ENCODE measurements around the gene CENPP. TPM values are rescaled to one million over a fixed set of nuclear protein-coding genes. Genes with fewer than 3 reads are reported as not detected.

Gene CENPP
- 10 to 100 TPM in 1 of 2 donors, 1 to 10 TPM in 1; 3.1 to 11.0 TPM for total RNA-seq

DNA sequence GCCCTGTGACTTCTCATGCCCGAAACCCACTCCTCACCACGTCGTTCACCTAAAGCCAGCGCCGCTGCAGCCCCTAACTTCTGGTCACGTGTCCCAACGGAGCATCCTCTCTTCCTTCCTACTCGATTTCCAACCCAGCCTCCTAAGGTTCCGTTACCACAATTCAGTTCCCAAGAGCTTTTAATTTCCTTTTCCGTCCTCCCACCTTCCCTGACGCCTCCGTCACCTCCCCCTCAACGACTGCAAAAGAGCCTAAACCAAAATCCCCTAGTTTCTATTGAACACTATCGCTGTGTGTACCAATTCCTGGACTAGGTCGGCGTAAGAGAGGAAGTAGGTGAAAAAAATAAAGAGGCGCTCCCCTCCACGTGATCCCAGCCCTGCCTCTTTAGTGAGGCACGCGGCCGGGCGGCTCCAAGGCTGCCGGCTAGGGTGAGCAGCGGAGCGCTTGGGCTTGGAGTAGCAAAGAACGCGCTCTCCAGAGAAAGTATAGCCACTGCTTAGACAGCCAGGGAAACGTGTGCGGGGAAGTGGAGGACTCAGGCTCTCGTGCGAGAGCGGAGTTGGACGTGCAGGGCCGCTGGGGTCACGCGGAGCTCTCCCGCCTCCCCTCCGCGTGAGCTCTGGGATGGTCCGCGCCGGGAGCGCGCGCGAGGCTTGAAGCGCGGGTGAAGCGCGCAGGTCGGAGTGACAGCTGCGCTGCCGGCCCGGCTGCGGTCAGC lies at the start of gene CENPP, which contains the start of gene NOL8:
CENPP (plus strand) TSS at position 685 of the 722 bp plus-strand sequence.
NOL8 (minus strand) TSS at position 82 of the 722 bp plus-strand sequence. CDS start 1,189 bp downstream, outside the sequence.
- Histone ChIP-seq H3K27ac (peak within 1 kb of the TSS; percentile 88), H3K27me3 (no peaks in the 10 kb centered on the region), H3K9me3 (no peaks in the 10 kb centered on the region), H3K4me1 (peaks cover 8% of the 10 kb centered on the region), H3K36me3 (no peaks in the 10 kb centered on the region), H3K4me3 (peak within 1 kb of the TSS; percentile 52), H3K9ac (ENCODE audit: low read depth in 2 of 2, low read length in 2 of 2) (peak within 1 kb of the TSS; percentile 91 to 94)
- TF ChIP-seq, protein P1, sequence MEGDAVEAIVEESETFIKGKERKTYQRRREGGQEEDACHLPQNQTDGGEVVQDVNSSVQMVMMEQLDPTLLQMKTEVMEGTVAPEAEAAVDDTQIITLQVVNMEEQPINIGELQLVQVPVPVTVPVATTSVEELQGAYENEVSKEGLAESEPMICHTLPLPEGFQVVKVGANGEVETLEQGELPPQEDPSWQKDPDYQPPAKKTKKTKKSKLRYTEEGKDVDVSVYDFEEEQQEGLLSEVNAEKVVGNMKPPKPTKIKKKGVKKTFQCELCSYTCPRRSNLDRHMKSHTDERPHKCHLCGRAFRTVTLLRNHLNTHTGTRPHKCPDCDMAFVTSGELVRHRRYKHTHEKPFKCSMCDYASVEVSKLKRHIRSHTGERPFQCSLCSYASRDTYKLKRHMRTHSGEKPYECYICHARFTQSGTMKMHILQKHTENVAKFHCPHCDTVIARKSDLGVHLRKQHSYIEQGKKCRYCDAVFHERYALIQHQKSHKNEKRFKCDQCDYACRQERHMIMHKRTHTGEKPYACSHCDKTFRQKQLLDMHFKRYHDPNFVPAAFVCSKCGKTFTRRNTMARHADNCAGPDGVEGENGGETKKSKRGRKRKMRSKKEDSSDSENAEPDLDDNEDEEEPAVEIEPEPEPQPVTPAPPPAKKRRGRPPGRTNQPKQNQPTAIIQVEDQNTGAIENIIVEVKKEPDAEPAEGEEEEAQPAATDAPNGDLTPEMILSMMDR (IDR thresholded peaks at IDR 0.05): no peak
- intact Hi-C loops (cut with DNase I): no loop called here
- DNase-seq: peak; percentile 89

DNA sequence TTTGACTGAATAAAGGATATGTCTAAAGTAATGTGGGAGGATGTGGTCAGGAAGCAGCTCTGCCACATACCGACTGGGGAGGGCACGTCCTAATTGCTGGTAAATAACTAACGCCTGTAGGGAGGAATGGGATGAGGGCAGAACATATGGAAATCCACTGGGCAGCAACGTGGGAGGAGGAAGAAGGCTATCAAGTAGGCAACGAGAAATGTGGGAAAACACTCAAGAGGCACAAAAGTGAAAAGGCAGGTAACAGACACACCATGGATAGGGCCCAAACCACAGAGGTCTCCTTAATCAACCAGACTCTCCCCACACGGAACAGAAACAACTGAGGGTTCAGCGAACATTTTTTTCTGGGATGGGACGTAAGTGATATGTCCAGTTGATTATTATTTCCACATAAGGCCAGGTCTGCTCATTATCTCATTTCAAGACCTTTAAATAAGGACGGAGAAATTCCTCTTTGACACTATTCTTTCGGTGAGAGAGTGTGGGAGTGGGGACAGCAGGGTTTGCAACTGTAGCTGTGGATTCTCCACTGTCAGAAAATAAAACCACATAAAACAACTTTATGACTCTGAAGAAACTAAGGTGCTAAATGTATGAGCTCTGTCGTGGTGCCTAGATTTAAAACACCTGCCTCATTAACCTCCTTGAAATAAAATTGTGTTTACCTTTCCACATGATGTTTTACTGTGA lies 49.3 kb upstream of the CENPP start:
- Histone ChIP-seq H3K9me3 (no peaks in the 10 kb centered on the region), H3K27me3 (no peaks in the 10 kb centered on the region), H3K4me3 (no peak overlapping the region), H3K36me3 (peaks cover 23% of the 10 kb centered on the region), H3K4me1 (no peaks in the 10 kb centered on the region), H3K27ac (no peak overlapping the region), H3K9ac (ENCODE audit: low read depth in 2 of 2, low read length in 2 of 2) (no peak overlapping the region)
- intact Hi-C loops (cut with DNase I): no loop called here
- no peak for DNase-seq
- TF ChIP-seq, protein P1 (IDR thresholded peaks at IDR 0.05): no peak

- H3K9ac ChIP-seq (ENCODE audit: low read depth in 2 of 2, low read length in 2 of 2): no peak overlapping the region
- intact Hi-C loops (cut with DNase I): no loop called here
- peaks cover 23% of the 10 kb centered on the region for H3K36me3 ChIP-seq
- TF ChIP-seq, protein P1 (IDR thresholded peaks at IDR 0.05): no peak
- H3K27me3 ChIP-seq: no peaks in the 10 kb centered on the region
- no peaks in the 10 kb centered on the region for H3K4me1 ChIP-seq
- no peaks in the 10 kb centered on the region for H3K9me3 ChIP-seq
- H3K4me3 ChIP-seq: no peak overlapping the region
- no peak for DNase-seq
- no peak overlapping the region for H3K27ac ChIP-seq
Observed at GRCh38 chr9:92278110-92278509, 47.6 kb upstream of the CENPP start.

- intact Hi-C loops (cut with DNase I): no loop called here
- H3K4me3 ChIP-seq: no peak overlapping the region
- H3K27me3 ChIP-seq: no peaks in the 10 kb centered on the region
- no peaks in the 10 kb centered on the region for H3K9me3 ChIP-seq
- H3K4me1 ChIP-seq: no peaks in the 10 kb centered on the region
- TF ChIP-seq, protein P1 (IDR thresholded peaks at IDR 0.05): no peak
- H3K9ac ChIP-seq (ENCODE audit: low read depth in 2 of 2, low read length in 2 of 2): no peak overlapping the region
- H3K27ac ChIP-seq: no peak overlapping the region
- H3K36me3 ChIP-seq: peaks cover 20% of the 10 kb centered on the region
- DNase-seq: no peak
Observed at GRCh38 chr9:92279302-92279701, 46.5 kb upstream of the CENPP start.

DNA sequence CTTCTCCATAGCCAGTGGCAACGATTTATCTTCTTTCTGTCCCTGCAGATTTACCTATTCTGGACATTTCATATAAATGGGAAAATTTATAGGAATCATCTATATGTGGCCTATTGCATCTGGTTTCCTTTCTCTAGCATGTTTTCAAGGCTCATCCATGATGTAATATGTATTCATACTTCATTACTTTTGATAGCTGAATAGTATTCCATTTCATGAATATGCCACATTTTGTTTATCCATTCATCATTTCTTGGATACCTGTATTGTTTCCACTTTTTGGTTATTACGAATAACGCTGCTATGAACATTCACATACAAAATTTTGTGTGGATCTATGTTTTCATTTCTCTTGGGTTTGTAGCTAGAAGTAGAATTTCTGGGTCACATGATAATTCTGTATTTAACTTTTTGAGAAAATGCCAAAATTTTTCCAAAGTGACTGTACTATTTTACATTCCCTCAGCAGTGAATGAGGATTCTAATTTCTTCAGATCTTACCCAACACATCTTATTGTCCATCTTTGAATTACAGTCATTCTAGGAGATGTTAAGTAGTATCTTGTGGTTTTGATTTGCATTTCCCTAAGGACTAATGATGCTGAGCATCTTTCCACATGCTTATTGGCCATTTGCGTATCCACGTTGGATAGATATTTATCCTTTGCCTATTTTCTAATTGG lies 35.9 kb upstream of the CENPP start:
- H3K4me1 ChIP-seq: peaks cover 11% of the 10 kb centered on the region
- H3K9me3 ChIP-seq: no peaks in the 10 kb centered on the region
- no peak for DNase-seq
- TF ChIP-seq, protein P1 (IDR thresholded peaks at IDR 0.05): no peak
- intact Hi-C loops (cut with DNase I): no loop called here
- H3K4me3 ChIP-seq: no peak overlapping the region
- H3K27me3 ChIP-seq: no peaks in the 10 kb centered on the region
- H3K36me3 ChIP-seq: no peaks in the 10 kb centered on the region
- no peak overlapping the region for H3K27ac ChIP-seq
- H3K9ac ChIP-seq (ENCODE audit: low read depth in 2 of 2, low read length in 2 of 2): no peak overlapping the region
